Measurements from ENCODE around the gene BYSL.

The BYSL gene

GRCh38 chr6:41920921-41921711 is at the start of gene BYSL, which contains the start of gene MED20:
Gene BYSL, plus strand, starts transcription at chr6:41921499. Its CDS starts 64 bp downstream, at chr6:41921563.
Gene MED20, minus strand, starts transcription at chr6:41921139. Its CDS starts 121 bp downstream, at chr6:41921018.
- peak; percentile 86 for DNase-seq

DNA sequence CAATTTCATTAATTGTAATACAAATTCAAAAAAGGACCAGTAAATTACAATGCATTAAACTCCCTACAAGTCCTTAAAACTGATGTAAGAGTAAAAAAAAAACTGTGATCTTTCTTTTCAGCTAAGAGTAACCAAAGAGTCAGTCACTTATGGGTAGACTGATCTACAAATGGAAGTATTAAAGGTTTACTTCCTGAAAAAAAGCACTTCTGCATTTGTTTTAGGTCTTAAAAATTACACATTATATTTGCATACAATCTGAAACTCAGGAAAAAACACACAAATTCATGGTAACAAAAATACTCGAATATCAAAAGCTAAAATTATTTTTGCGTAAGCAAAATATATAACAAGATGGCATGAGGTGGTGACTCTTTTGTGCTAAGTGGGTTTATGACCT is 49.6 kb upstream of the BYSL start:
- DNase-seq, result no peak

DNA sequence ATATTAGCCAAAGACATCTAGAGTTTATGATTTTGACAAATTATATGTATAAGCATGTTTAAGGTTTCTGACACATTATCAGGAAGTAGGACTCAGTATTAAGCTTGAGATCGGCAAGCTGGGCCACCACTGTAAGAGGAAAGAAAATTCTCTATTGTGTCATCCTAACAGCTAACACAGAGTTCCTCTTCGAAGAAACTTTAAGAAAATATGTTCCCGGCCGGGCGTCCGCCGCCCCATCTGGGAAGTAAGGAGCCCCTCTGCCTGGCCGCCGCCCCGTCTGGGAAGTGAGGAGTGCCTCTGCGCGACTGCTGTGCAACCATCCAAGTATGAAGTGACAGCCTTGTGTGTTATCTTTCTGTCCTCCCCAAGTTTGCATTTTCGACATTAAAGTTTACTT is 49.2 kb upstream of the BYSL start:
- no peak for DNase-seq

DNA sequence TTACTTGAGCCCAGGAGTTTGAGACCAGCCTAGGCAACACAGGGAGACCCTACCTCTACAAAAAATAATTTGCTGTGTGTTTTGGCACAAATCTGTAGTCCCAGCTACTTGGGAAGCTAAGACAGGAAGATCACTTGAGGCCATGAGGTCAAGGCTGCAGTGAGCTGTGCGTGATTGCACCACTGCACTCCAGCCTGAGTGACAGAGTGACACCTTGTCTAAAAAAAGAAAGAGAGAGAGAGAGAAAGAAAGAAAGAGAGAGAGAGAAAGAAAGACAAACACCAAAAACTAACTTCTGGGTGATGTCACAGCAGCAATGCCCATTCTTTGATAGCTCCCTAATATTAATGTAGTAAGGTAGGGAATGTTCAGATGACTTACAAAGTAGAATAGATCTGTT is 46.6 kb upstream of the BYSL start:
- DNase-seq, result no peak

GRCh38 chr6:41877051-41877680 is 44.1 kb upstream of the BYSL start:
- DNase-seq, result no peak

DNA sequence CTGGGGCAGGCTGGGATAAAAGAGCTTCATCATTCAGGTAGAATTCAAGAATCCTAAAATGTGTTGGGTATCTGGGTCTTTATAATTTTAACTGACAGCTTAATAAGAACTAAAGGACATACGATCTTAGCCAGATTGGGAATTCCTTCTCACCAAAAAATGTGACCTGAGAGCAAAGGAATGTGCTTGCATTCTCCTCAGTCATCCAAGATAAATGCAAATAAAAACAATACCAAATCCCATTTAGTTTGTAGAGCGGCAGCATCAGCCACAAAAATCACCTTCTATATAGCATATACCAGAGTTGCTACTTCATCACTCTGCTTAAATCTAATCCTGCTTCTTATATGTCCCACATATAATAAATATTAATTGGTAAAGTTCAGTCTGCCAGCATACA is 43.1 kb upstream of the BYSL start:
- DNase-seq, result no peak

DNA sequence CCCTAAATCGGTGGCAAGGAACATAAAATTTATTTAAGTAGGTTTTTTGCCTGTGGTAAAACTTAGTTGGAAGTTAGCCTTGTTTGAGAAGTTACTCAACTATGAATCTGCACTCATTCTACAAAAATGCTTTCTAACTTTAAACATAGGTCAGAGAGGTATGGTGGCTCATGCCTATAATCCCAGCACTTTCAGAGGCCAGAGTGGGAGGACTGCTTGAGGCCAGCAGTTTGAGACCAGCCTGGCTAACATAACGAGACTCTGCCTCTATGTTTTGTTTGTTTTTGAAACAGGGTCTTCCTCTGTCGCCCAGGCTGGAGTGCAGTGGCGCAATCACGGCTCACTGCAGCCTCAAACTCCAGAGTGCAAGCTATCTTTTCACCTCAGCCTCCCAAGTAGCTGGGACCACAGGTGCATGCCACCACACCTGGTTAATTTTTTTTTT is 42.3 kb upstream of the BYSL start:
- DNase-seq, result no peak

GRCh38 chr6:41881506-41881905 is 39.8 kb upstream of the BYSL start:
- DNase-seq, result no peak

DNA sequence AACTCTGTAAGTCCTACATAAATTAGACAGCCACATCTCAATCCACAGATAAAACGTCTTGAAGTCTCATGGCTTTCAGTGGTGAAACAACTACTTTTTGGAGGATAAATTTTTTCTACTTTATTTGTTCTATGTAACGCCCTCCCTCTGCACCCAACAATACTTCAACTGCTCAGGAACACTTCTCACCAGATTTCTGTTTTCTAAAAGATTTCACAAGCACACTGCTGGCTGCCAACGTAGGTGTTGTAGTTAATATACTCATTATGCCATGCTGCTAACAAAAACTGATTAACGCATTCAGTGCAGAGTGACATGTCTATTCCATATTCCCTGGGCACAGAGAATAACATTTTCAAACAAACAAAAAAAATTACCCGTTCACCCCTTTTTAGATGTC is 36.3 kb upstream of the BYSL start:
- DNase-seq, result no peak

DNA sequence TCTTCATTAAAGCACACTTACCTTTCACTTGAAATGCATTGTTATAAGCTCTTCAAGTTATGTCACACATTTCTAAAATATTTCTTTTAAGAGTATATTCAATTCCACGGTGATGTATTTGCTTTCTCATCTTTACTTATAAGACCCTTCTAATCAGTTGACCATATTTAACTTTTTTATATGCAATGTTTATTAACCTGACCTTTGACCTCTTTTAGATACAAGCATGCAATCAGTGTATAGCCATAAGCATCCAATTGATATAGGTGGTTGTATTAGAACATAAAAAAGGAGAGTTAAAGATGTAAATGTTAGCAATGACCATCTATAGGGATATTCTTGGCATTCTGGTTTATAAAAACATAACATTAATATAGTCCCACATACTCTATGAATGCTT is 35.4 kb upstream of the BYSL start:
- DNase-seq, result no peak

- DNase-seq, result no peak
Observed at GRCh38 chr6:41887331-41887751, 34.0 kb upstream of the BYSL start.

- DNase-seq, result no peak
Observed at GRCh38 chr6:41892921-41893564, 28.3 kb upstream of the BYSL start.

DNA sequence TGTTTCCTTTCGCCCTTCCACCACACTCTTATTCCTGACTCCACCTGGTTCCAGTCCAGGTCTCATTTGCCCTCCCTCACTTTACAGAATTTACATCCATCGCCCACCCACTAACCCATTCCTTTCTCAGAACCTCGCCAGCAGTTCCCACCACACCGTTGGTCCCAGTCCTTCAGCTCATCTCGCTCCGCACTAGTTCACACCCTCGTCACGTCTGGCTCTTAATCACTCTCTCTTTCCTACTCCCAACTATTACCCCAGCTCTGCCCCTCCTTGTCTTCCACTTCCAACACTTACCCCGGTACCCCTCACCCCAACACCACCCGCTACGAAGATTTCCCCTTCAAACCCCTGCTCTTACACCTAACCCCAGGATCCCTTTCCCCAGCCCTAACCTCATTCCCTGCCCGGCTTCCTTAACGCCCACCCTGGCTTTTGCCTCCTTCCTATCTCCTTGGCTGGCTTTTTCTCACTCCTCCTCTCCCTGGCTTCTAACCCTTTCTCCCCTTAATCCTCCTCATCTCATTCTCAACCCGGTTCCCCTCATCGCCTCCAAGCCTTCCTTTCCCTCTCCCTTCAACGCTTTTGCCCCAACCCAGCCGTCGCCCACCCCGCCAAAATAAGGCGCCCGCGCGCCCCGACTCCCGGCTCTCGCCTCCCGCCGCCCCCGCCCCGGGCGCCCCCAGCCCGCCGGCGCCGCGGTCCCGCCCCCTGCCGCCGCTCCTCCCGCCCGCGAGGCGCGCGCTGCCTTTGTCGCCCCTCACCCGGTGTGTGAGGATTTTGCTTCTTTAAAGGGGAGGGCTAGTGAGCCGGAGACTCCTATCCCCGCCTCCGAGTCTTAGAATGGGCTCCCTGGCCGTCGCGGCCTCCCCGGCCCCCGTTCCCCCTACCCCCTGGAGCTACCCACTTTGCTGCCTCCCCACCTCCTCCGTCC is 26.7 kb upstream of the BYSL start:
- DNase-seq, result peak; percentile 72

DNA sequence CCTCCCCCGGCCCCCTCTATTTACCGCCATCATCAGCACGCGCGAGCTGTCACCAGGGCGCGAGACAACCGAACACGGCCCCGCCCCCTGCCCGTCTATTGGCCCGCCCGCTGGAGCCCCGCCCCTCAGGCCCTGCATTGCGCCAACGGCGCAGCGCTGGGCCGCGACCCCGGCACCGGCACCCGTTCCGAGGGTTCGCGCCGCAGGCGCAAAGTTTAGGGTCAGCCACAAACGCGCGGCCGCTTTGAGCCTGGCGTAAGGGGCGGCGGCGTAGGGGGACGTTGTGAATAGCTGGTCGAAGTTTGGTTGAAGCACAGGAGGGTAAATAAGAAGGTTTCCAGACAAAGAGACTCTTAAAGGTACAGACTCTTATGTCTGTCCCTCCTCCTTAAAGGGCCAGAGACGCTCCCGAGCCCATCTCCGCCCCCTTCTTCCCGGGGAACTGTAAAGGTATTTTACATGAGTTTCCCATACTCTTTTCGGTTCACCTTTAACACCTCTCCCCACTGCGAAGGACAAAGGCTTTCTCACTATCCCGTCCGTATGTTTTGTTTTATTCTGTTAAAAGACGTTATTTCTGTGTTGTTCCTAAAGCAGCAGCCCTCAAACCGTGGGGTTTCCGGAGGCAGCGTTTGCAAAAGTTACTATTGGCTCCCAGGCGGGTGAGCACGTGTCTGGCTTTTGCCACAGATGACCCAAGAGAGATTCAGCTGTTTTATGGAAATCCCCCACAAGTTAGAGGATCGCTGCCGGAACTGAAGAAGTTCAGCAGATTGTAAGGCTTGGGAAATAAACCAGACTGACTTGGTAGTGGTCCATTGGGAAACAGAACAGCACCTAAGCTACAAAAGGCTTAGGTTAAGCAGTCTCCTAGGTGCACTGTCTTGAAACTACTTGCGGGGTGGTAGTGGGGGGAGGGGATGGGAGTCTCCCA is 25.7 kb upstream of the BYSL start, which contains the start of gene USP49:
TSS of gene USP49 (minus strand) at position 76 of the 934 bp plus-strand sequence. CDS start 88,392 bp downstream, outside the sequence.
- DNase-seq, result peak; percentile 72

DNA sequence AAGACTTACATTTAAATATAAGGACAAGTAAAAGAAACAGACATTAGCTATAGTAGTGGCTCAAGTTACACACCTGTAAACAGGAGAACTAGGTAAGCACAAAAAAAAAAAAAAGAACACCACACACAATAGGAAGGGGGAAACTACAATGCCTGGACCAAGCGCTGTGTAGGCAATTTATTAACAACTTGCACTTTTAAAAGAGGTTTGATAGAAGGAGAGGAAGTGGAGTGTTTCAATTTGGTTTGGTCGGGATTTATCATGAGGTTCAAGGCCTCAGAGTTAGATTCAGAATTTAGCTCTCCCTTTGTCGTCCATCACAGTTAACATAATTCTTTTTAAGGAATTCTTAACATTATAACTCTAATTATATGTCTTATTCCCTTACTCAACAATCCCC is 25.0 kb upstream of the BYSL start:
- no peak for DNase-seq

DNA sequence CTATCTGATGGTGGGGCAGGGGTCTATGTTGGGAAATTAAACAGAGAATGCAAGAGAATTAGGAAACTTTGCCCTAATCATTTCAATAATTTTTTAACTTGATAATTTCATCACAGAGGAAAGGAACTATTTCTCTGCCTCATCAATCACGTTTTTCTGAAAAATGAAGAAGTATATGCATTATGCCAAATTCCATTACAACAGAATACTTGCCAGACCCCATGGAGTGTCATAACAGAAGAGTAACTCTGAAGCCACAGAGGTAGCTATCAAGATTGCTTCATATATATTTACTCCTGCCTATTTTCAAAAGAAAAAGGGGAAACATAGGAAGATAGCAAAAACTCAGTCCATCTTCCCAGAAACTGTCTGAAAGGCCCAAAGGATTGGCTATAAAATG is 20.4 kb upstream of the BYSL start:
- DNase-seq, result no peak

DNA sequence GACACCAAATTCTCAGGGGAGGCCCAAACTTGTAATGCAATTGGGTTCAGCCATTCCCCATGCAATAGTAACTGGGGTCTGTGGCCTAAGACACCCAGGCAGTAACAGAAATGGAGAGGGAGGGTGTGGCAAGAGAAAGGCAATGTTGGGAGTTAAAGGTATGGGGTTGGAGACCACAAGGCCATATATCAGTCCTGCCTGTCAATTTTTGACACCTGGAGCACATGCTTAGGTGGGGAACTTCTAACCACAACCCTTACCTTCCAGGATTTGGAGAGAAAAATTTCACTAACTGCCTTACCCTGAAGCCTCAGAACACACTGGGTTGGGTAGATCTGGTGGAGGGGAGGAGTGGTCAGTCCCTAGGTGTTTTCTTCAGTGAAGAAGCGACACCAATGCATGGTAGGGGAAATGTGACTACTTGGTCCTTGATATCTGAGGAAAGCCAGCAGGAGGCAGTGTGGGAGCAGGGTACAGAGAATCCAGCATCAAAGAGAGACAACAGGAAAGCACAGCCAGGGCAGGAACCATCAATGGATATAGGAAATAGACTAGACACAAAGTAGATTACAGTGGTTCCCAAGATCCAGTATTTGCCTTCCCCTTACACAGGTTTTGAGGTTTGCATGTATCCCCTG is 19.3 kb upstream of the BYSL start:
- DNase-seq, result no peak

- DNase-seq, result no peak
Observed at GRCh38 chr6:41909727-41910126, 11.6 kb upstream of the BYSL start.

DNA sequence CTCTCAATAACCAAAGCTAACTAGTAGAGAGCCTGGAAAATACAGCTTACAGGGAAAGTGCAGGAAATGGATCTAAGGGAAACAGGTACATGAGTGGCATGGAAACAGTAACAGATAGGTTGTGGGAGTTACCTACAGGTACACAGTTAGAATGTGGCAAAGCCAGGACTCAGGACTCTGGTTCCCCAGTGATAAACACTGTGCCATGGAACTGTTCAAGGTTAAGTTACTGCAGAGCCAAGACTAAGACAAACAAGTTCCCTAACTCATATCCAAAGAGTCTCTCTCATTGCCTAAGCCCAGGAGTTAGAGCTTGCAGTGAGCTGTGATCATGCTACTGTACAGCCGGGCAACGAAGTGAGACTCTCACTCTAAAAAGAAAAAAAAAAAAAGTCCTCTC is 7.0 kb upstream of the BYSL start:
- no peak for DNase-seq

DNA sequence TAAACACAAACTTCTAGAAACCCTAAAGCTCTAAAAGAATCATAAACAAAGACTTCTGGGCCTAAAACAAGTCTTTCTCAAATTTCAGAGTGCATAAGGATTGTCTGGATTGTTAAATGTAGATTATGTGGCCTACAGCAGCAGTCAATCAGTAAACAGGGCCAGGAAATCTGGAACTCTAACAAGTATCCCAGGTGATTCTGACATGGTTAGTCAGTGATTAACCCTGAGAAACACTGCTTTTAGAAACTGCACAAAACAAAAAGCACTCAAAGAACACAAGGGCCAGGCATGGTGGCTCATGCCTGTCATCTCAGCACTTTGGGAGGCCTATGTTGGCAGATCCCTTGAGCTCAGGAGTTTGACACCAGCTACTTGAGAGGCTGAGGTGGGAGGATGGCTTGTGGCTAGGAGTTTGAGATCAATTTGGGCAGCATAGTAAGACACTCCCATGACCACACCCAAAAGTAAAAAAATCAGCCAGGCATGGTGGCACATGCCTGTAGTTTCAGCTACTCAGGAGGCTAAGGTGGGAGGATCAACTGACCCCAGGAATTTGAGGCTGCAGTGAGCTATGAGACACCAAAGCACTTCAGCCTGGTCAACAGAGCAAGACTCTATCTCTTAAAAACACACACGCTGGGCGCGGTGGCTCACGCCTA is 6.3 kb upstream of the BYSL start:
- DNase-seq, result no peak

Data from NCI-H1694 treated with DMSO at 0.1 percent for 48 hours (cell line).